Stimulated activated CD8-positive, alpha-beta memory T cell treated with anti-CD3 and anti-CD28 coated beads, Interleukin-15, amount 100 ng/mL, for 24 hours (primary cell): ENCODE data around the gene AZGP1.
A peak's percentile ranks its signal among the peaks of the same experiment; 100 is the strongest.
"Not testable (repeated sequence)": the region's sequence is repeated elsewhere in the genome, so short reads cannot be mapped to it uniquely, and the experiment has no call there.

Source experiments
- DNase-seq: peaks from one replicate; pipeline ENCODE4 v3.0.0-alpha.2; 2020; ENCODE audit warnings: low read depth

AZGP1 gene

DNA sequence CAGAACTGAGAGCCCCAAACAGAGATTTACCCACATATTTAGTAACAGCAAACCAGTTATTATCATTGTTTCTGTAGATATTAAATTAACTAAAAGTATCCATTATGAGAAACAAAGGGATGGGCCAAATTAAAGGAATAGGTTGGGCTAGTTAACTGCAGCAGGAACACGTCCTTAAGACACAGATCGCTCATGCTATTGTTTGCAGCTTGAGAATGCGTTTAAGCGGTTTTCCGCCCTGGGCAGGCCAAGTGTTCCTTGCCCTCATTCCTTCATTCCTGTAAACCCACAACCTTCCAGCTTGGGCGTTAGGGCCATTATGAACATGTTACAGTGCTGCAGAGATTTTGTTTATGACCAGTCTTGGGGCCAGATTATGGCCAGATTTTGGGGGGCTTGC, 25.0 kb downstream of the AZGP1 start:
- DNase-seq, result not testable (repeated sequence)

DNA sequence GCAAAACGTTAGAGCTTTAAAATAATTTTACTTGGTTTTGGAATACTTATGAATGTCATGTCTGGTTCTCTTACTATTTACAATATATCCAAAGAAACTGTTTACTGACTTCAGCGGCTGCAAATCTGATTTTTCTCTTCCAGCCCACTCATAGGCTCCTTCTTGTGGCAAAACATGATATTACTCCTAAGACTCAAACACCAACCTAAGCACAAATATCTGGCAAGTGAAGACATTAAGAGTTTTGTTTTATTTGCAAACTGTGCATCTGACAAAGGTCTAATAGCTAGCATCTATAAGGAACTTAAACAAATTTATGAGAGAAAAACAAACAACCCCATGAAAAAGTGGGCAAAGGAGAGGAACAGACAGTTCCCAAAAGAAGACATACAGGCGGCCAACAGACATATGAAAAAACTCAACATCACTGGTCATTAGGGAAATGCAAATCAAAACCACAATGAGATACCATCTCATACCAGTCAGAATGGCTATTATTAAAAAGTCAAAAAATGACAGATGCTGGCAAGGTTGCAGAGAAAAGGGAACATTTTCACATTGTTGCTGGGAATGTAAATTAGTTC, 26.1 kb downstream of the AZGP1 start:
- DNase-seq, result no peak

DNA sequence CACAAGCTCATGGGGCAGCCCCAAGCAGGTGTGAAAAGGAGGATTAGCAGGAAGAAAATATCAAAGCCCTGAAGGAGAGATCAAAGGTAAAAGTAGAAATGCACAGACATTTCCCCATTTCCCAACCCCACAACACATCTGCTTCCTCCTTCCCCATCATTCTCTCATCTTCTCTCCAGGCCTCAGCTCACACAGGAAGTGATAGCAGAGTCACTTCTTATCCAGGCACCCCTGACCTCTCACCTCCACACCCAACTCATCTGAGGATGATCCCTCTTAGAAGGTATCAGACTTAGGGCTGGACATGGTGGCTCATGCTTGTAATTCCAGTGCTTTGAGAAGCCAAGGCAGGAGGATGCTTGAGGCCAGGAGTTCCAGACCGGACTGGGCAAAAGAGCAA, 28.2 kb downstream of the AZGP1 start:
- no peak for DNase-seq

DNA sequence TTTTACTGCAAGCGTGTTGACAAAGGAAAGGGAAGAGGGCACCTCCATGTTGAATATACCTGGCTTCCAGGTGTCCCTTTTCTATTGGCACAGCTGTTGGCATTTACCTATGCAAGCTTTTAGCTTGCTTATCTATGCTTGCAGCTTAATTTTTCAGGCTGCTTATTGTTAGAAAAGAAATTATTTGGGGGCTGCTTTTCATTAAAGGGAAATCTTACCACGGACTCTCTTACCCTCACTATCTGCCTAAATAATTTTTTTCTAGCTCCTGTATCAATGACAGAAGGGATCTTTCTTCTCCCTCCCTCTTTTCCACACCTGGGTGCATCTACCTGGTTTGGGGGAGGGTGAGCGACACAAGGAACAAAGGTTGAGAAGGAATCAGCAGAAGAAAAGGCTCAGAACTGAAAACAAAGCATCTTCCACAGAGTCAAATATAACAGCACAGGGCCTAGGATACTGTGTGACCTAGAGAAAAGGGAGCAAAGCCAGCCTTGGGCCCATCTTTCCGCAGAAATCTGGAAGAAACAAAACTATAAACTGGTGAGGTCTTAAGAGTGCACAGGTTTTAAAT, 31.2 kb downstream of the AZGP1 start:
- DNase-seq, result no peak

DNA sequence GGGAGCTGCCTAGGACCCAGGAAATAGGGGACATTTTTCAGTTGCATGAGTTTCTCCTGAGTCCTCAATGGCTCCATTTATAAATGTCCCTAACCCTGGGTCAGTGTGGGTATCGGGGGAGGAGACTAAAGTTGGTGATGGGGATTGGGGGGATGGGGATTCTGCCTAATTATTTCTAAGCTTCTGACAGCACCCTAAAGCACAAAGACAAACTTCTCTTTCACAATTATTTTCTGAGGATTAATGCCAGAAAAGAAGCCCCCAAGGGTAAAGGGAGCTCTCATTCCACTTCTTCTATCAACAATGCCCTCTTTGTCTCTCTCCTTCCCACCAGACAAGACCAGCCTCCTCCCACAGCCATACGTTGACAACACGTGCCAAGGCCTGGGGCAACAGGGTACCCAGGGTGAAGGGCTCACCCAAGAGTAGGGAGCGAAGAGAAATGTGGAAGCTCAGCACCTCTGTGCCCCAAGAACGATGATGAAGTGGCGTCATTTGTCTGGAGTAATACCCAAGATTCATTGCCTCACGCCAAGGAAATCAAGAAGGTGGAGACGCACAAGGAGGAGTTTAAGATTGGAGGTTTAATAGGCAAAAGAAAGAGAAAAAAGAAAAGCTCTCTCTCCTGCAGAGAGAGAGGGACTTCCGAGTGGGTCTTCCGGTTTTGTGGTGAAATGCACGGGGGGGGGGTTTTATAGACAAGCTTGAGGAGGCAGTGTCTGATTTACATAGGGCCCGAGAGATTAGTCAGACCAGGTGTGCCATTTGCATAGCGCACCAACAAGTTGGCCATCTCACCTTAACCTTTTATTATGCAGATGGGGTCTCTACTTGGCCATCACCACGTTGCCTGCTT, 32.0 kb downstream of the AZGP1 start:
- DNase-seq, result no peak

DNA sequence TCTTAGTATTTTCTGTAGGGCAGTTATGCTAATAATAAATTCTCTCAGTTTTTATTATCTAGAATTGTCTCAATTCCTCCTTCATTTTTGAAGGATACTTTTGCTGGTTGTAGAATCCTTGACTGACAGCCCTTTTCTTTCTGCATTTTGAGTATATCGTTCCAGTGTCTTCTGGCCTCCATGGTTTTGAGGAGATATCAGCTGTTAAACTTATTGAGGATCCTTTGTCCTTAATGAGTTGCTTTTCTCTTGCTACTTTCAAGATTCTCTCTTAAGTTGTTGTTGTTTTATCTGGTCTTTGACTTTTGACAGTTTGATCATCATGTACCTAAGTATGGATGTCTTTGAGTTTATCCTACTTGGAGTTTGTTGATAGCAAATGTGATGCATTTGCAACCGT, 37.5 kb downstream of the AZGP1 start:
- no peak for DNase-seq

DNA sequence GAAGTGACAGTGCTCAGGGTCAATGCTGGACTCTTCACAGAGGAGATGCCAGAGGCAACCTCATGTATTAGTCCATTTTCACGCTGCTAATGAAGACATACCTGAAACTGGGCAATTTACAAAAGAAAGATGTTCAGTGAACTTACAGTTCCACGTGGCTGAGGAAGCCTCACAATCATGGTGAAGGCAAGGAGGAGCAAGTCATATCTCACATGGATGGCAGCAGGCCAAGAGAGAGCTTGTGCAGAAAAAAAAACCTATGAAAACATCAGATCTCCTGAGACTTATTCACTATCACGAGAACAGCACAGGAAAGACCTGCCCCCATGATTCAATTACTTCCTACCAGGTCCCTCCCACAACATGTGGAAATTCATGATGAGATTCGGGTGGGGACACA, 40.8 kb downstream of the AZGP1 start:
- DNase-seq, result not testable (repeated sequence)

DNA sequence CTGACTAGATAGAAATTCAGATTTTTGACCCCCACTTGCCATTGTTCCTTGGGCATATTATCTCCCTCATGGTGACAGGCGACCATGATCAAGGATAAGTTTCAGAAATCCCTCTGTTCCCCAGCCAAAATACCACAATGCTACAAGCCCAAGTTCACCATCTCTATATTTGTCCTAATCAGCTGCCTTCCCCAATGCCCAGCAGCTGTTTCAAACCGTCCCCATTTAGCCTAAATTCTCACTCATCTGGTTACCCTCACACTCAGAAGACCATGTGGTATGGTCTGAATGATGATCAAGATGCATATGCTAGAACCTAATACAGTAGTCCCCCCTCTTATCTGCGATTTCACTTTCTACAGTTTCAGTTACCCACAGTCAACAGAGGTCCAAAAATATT, 45.5 kb downstream of the AZGP1 start:
- no peak for DNase-seq

DNA sequence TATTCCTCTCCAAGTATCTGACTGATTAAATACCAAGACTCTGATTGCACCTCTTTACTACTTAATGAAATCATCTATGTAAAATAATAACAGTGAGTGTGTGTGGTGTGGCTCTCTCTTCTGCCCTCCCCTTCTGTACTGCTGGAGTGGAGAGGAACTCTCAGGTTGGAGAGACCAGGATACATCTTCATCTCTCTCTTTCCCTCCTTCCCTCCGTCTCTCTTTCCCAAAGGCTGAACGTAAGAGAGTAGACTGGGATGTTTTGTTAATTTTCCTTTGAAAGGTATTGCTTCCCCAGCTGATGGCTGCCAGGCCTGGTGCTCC, 46.1 kb downstream of the AZGP1 start:
- no peak for DNase-seq

DNA sequence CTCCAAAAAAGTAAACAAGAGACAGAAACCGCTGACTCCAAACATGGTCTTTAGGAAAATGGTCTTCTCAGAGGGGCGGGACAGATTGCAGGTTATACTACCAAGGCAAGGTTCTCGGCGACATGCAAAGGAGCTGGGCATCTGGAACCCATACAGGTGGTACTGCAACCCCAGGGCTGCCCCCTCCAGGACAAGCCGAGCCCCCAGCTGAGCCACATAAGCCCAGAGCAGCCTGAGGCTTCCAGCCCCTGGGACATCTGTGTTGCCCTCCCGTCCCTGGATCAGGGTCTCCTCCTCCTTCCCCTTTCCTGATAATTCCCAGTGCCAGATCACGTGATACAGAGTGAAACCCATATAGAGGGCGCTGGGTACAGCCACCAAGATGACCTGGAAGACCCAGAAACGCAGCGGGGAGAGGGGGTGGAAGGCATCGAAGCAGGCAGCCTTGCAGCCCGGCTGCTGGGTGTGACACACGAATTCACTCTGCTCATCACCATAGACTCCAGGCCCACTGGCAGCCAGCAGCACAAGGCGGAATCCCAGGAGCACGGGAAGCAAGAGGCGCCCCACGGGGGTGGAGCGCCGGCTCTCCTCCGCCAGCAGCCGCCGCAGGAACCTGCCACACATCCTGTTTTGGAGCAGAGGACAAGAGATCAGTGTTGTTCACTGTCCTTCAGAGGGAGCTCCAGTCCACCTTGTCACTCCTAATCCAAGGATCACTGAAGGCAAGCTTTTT, 46.7 kb downstream of the AZGP1 start, which contains the start of gene GJC3:
GJC3 (minus strand) TSS at position 627 of the 736 bp plus-strand sequence; CDS start at position 627, 0 bp downstream.
- no peak for DNase-seq

DNA sequence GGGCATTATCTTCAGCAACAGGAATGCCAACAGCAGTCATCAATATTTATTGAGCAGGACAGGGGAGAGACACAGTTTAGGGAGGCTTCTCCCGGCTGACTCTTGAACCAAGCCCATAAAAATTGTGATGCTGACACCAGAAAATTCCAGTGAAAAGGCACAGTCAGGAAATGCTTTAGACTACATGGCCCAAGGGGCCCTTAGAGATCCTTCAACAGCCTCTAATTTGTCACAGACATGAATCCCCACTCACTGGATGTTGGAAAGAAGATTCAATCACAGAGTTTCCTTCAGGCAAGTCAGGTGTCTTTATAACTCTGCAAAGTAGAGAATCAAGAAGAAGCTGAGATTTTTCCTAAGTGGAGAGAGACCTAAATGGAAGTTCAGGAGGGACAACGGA, 47.6 kb downstream of the AZGP1 start:
- no peak for DNase-seq

DNA sequence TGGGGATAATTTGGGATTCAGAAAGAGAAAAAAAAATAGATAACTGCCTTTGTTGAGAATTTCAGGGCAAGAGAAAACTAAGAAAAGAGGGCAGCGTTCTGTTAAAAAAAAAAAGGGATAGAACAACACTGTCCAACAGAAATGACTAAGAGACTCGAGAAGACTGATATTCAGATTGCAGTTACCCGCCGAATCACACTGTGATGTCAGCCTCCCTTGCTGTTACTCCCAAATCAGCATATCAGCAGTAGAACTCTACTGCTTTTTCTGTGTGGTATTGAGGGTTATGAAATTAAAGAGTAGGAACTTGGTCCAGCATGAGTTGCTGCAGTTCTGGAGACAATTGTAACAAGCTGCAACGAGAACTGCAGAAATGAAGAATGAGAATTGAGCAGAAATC, 48.3 kb downstream of the AZGP1 start:
- DNase-seq, result no peak

DNA sequence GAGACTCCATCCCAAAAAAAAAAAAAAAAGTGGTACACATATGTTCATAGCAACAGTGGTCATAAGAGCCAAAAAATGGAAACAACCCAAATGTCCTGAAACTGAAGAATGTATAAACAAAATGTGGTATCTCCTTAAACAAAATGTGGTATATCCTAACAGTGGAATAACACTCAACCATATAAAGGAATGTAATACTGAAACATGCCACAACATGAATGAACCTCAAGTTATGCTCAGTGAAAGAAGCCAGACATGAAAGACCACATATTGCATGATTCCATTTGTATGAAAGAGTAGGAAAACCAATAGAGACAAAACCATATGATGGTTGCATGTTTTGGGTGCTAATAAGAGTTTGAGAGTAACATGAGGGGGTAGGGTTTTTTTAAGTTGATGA, 49.5 kb downstream of the AZGP1 start:
- DNase-seq, result no peak

DNA sequence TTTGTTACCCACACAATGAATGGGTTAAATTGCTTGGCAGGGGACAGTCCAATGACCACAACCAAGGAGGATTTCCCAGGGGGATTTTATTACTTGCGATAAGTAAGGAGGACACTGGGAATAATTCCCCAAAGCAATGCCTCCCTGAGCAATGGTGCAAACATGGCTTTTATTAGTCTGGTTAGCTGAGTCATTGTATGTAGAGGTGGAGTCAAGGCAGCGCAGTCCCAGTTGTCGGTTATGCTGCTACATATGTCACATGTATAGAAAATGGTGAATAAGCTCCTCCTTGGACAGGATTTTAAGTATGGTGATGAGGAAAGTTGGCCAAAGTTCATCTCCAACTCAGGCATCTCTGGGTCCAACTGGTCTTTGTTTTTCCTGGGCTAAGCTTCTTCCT, 52.6 kb downstream of the AZGP1 start:
- DNase-seq, result no peak

DNA sequence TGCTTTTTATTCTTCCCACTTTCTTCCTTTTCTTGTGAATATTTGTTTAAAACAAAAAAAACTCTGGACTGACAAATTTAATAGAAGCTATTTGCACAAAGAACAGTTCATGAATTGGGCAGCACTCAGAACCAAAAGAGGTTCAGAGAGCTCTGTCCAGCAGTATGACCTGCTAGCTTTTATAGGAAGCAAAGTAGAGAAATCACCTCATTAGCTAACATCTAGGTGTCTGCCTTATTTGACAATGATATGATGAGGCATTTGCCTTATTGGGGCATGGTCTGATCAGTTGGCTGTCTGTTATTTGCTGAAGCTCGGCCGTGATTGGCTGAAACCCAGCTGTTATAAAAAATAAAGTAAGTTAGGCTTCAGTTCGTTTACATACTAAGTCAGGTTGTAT, 55.7 kb downstream of the AZGP1 start:
- DNase-seq, result no peak

DNA sequence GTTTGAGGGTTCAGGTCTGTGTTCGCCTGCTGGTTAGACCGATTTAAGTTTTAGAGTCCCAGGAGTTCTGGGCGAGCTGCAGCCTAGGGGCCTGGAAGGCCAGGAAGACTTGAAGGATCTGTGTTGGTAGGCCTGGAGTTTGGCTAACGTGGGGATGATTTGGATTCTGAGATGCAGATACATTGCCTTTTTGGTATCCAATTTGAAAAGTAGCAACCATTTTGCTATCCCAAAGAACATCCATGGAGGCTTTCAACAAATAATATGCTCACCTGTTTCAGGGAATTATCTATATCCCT, 56.1 kb downstream of the AZGP1 start:
- DNase-seq, result no peak

DNA sequence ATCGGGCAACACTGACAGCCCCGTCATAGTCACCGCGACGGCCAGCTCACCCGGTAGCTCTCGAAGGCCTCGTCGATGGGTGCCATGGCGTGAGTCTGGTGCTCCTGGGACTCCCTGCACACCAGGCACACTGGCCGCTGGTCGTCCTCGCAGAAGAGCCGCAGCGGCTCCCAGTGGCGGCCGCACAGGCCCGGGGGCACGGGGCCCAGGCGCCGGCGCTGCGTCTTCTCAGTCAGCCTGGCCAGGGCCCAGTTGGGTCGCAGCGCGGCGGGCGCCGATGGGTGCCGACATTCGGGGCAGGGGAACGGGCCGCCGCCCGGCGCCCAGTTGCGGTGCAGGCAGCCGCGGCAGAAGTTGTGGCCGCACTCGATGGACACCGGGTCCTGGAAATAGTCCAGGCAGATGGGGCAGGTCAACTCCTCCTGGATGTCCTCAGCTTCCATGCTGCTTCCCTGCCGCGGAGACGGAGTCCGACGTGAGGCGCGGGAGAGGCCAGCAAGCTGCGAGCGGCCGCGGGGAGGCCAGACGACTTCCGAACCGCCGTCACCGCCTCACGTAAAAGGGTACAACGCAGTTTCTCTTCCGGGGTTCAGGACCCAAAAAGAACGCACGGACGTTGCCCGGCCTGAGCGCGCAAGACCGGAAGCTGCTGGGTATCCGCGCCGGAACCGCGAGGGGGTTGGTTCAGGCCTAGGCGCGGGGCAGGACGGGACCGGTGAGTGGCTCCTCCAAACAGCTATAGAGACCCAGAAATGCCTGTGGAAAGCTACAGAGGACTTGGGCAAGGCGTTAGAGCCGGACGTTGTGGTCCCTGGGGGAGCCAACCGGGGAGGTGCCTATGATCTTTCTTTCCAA, 56.6 kb downstream of the AZGP1 start, which contains the start of gene TRIM4:
TRIM4 (minus strand) TSS at position 572 of the 855 bp plus-strand sequence; CDS start at position 443, 129 bp downstream.
- peak; percentile 76 for DNase-seq
